SK-N-SH treated with all-trans-retinoic acid at 6 μM for 48 hours (cell line): ENCODE data around the gene PALLD.

Experiments
- ATAC-seq: fragments of 200-7000 bp; cut with Tn5 transposase; 3 replicates; pipeline ENCODE4 v1.9.1; 2020; ENCODE audit warnings: mild to moderate bottlenecking, moderate library complexity
- ARNTL ChIP-seq: fragments of 450-650 bp; formaldehyde crosslinking; IDR thresholded peaks from 2 replicates; pipeline ENCODE4 v1.5.0; 2020; ENCODE audit warnings: low read depth, mild to moderate bottlenecking, moderate library complexity, borderline replicate concordance
- BACH2 ChIP-seq: fragments of 250-450 bp; sonication (Bioruptor Pico); IDR thresholded peaks from 2 replicates; pipeline ENCODE4 v1.9.0; 2021; ENCODE audit warnings: mild to moderate bottlenecking, borderline replicate concordance
- CSDC2 ChIP-seq: fragments of 250-450 bp; sonication (Bioruptor Pico); IDR thresholded peaks from 2 replicates; pipeline ENCODE4 v1.5.0; 2020; ENCODE audit warnings: mild to moderate bottlenecking, moderate library complexity
- ESRRG ChIP-seq: fragments of 250-450 bp; sonication (Bioruptor Pico); IDR thresholded peaks from 2 replicates; pipeline ENCODE4 v1.6.1; 2021; ENCODE audit warnings: mild to moderate bottlenecking
- GLIS3 ChIP-seq: fragments of 250-450 bp; sonication (Bioruptor Pico); IDR thresholded peaks from 2 replicates; pipeline ENCODE4 v1.5.0; 2020; ENCODE audit warnings: mild to moderate bottlenecking, moderate library complexity
- ISL1 ChIP-seq: fragments of 250-450 bp; sonication (Bioruptor Pico); IDR thresholded peaks from 2 replicates; pipeline ENCODE4 v2.1.2; 2022; ENCODE audit warnings: mild to moderate bottlenecking, moderate library complexity
- OSR1 ChIP-seq: fragments of 250-450 bp; sonication (Bioruptor Pico); IDR thresholded peaks from 2 replicates; pipeline ENCODE4 v1.8.0; 2022; ENCODE audit warnings: moderate library complexity, mild to moderate bottlenecking, inconsistent platforms
- PPARA ChIP-seq: fragments of 250-450 bp; sonication (Bioruptor Pico); IDR thresholded peaks from 2 replicates; pipeline ENCODE4 v1.5.0; 2020; ENCODE audit warnings: mild to moderate bottlenecking, borderline replicate concordance
- RARB ChIP-seq: fragments of 250-450 bp; sonication (Bioruptor Pico); IDR thresholded peaks from 2 replicates; pipeline ENCODE4 v1.8.0; 2021; ENCODE audit warnings: mild to moderate bottlenecking, moderate library complexity
- SNAI2 ChIP-seq: fragments of 250-450 bp; sonication (Bioruptor Pico); IDR thresholded peaks from 2 replicates; pipeline ENCODE4 v1.5.0; 2020; ENCODE audit warnings: mild to moderate bottlenecking, moderate library complexity
- TCF4 ChIP-seq: fragments of 250-450 bp; sonication (Bioruptor Pico); IDR thresholded peaks from 2 replicates; pipeline ENCODE4 v1.8.0; 2021; ENCODE audit warnings: mild to moderate bottlenecking, moderate library complexity, borderline replicate concordance
- TOX ChIP-seq: fragments of 250-450 bp; sonication (Bioruptor Pico); IDR thresholded peaks from 2 replicates; pipeline ENCODE4 v1.8.0; 2021; ENCODE audit warnings: mild to moderate bottlenecking, moderate library complexity, borderline replicate concordance
- ZFP30 ChIP-seq: fragments of 450-650 bp; formaldehyde crosslinking; IDR thresholded peaks from 2 replicates; pipeline ENCODE4 v1.5.0; 2022; ENCODE audit warnings: mild to moderate bottlenecking, moderate library complexity
- ZNF565 ChIP-seq: fragments of 450-650 bp; formaldehyde crosslinking; conservative IDR thresholded peaks from 2 replicates; pipeline ENCODE4 v1.5.0; 2020; ENCODE audit warnings: low read depth, mild to moderate bottlenecking, moderate library complexity
- ZNF70 ChIP-seq: fragments of 450-650 bp; formaldehyde crosslinking; IDR thresholded peaks from 2 replicates; pipeline ENCODE4 v1.5.0; 2020; ENCODE audit warnings: mild to moderate bottlenecking, moderate library complexity
- ZNF8 ChIP-seq: fragments of 450-650 bp; formaldehyde crosslinking; IDR thresholded peaks from 2 replicates; pipeline ENCODE4 v1.5.0; 2020; ENCODE audit warnings: mild to moderate bottlenecking, moderate library complexity
- TF ChIP-seq, protein P1 (sequence below): fragments of 250-450 bp; sonication (Bioruptor Pico); IDR thresholded peaks from 2 replicates; pipeline ENCODE4 v1.5.0; 2020; ENCODE audit warnings: mild to moderate bottlenecking, moderate library complexity
- TF ChIP-seq, protein P2 (sequence below): fragments of 250-450 bp; sonication (Bioruptor Pico); IDR thresholded peaks from 2 replicates; pipeline ENCODE4 v1.8.0; 2021; ENCODE audit warnings: low read depth, mild to moderate bottlenecking, moderate library complexity, borderline replicate concordance
- TF ChIP-seq, protein P3 (sequence below): fragments of 250-450 bp; sonication (Bioruptor Pico); IDR thresholded peaks from 2 replicates; pipeline ENCODE4 v1.8.0; 2020; ENCODE audit warnings: mild to moderate bottlenecking, moderate library complexity, borderline replicate concordance
- TF ChIP-seq, protein P4 (sequence below): fragments of 250-450 bp; sonication (Bioruptor Pico); IDR thresholded peaks from 2 replicates; pipeline ENCODE4 v1.5.1; 2020; ENCODE audit warnings: low read depth, mild to moderate bottlenecking, moderate library complexity

PALLD gene

DNA sequence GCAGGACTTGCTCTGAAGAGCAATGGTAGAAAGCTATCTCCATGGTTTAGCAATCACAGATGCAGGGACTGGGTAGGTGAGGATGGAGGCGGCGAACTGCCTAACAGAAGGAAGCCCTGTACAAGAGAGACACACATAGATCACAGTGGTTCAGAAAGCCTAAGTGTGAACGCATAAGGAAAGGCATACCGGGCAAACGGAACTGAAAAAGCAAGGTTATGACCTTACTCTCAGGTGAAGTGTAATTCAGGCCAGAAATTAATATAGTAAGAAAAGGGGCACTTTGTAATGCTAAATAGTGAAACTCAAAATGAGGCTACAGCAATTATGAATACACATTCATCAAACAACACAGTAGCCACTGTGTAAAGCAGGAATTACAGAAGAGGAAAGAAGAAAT is 126.6 kb downstream of the PALLD start (continued):
- TF ChIP-seq, protein P1, sequence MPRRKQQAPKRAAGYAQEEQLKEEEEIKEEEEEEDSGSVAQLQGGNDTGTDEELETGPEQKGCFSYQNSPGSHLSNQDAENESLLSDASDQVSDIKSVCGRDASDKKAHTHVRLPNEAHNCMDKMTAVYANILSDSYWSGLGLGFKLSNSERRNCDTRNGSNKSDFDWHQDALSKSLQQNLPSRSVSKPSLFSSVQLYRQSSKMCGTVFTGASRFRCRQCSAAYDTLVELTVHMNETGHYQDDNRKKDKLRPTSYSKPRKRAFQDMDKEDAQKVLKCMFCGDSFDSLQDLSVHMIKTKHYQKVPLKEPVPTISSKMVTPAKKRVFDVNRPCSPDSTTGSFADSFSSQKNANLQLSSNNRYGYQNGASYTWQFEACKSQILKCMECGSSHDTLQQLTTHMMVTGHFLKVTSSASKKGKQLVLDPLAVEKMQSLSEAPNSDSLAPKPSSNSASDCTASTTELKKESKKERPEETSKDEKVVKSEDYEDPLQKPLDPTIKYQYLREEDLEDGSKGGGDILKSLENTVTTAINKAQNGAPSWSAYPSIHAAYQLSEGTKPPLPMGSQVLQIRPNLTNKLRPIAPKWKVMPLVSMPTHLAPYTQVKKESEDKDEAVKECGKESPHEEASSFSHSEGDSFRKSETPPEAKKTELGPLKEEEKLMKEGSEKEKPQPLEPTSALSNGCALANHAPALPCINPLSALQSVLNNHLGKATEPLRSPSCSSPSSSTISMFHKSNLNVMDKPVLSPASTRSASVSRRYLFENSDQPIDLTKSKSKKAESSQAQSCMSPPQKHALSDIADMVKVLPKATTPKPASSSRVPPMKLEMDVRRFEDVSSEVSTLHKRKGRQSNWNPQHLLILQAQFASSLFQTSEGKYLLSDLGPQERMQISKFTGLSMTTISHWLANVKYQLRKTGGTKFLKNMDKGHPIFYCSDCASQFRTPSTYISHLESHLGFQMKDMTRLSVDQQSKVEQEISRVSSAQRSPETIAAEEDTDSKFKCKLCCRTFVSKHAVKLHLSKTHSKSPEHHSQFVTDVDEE (CRISPR knock-in tag): no peak
- no peak for TF ChIP-seq ZNF8 (CRISPR knock-in tag)
- TF ChIP-seq, protein P2, sequence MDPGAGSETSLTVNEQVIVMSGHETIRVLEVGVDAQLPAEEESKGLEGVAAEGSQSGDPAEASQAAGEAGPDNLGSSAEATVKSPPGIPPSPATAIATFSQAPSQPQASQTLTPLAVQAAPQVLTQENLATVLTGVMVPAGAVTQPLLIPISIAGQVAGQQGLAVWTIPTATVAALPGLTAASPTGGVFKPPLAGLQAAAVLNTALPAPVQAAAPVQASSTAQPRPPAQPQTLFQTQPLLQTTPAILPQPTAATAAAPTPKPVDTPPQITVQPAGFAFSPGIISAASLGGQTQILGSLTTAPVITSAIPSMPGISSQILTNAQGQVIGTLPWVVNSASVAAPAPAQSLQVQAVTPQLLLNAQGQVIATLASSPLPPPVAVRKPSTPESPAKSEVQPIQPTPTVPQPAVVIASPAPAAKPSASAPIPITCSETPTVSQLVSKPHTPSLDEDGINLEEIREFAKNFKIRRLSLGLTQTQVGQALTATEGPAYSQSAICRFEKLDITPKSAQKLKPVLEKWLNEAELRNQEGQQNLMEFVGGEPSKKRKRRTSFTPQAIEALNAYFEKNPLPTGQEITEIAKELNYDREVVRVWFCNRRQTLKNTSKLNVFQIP: no peak
- no peak for TF ChIP-seq PPARA (CRISPR knock-in tag)
- no peak for TF ChIP-seq TOX
- TF ChIP-seq BACH2: no peak
- TF ChIP-seq ZFP30 (CRISPR knock-in tag): no peak
- no peak for TF ChIP-seq ESRRG (CRISPR knock-in tag)
- TF ChIP-seq, protein P3, sequence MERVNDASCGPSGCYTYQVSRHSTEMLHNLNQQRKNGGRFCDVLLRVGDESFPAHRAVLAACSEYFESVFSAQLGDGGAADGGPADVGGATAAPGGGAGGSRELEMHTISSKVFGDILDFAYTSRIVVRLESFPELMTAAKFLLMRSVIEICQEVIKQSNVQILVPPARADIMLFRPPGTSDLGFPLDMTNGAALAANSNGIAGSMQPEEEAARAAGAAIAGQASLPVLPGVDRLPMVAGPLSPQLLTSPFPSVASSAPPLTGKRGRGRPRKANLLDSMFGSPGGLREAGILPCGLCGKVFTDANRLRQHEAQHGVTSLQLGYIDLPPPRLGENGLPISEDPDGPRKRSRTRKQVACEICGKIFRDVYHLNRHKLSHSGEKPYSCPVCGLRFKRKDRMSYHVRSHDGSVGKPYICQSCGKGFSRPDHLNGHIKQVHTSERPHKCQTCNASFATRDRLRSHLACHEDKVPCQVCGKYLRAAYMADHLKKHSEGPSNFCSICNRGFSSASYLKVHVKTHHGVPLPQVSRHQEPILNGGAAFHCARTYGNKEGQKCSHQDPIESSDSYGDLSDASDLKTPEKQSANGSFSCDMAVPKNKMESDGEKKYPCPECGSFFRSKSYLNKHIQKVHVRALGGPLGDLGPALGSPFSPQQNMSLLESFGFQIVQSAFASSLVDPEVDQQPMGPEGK: no peak
- TF ChIP-seq RARB (CRISPR knock-in tag): no peak
- TF ChIP-seq TCF4 (CRISPR knock-in tag): no peak
- TF ChIP-seq ZNF565 (CRISPR knock-in tag): no peak
- TF ChIP-seq, all 23 proteins: peak for 0

DNA sequence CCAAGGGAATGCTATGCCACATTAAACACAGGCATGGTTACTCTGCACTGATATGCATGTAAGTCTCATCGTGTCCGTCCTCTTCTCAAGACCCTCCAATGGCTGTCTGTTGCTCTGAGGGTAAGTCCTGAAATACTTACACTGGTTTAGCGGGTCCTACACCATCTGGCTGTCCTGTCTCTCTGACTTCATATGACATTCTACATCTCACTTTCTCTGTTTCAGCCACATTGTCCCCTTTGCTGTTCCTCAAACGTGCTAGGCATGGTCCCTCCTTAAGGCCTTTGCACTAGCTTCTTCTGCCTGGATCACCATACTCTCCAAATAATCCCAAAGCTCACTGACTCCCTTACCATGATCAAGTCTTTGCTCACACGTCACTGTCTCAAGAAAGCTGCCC is 131.4 kb downstream of the PALLD start:
- TF ChIP-seq SNAI2 (CRISPR knock-in tag) (no peak), ZNF565 (CRISPR knock-in tag) (no peak), CSDC2 (no peak), GLIS3 (CRISPR knock-in tag) (no peak), OSR1 (CRISPR knock-in tag) (no peak)
- TF ChIP-seq, protein P4, sequence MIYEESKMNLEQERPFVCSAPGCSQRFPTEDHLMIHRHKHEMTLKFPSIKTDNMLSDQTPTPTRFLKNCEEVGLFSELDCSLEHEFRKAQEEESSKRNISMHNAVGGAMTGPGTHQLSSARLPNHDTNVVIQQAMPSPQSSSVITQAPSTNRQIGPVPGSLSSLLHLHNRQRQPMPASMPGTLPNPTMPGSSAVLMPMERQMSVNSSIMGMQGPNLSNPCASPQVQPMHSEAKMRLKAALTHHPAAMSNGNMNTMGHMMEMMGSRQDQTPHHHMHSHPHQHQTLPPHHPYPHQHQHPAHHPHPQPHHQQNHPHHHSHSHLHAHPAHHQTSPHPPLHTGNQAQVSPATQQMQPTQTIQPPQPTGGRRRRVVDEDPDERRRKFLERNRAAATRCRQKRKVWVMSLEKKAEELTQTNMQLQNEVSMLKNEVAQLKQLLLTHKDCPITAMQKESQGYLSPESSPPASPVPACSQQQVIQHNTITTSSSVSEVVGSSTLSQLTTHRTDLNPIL (CRISPR knock-in tag): no peak
- no peak for ATAC-seq

DNA sequence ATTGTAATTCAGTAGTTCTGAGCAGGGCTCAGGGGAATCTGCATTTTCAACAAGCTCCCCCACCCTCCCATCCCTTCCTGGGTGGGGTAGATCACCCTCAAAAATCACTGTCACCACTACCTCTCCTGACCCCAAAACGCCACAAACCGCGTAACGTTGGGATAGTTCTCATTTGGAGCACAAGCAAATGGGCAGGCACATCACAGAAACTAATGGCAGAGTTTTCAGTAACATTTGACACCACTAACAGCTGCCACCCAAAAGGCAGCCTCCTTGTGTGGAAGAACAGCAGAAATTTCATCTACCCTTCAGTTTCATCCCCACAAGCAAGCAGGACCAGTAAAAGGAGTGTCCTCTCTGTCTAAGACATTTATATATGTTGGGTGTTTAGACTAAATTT is 132.7 kb downstream of the PALLD start:
- TF ChIP-seq OSR1 (CRISPR knock-in tag): no peak
- TF ChIP-seq, protein P3: no peak
- no peak for ATAC-seq

DNA sequence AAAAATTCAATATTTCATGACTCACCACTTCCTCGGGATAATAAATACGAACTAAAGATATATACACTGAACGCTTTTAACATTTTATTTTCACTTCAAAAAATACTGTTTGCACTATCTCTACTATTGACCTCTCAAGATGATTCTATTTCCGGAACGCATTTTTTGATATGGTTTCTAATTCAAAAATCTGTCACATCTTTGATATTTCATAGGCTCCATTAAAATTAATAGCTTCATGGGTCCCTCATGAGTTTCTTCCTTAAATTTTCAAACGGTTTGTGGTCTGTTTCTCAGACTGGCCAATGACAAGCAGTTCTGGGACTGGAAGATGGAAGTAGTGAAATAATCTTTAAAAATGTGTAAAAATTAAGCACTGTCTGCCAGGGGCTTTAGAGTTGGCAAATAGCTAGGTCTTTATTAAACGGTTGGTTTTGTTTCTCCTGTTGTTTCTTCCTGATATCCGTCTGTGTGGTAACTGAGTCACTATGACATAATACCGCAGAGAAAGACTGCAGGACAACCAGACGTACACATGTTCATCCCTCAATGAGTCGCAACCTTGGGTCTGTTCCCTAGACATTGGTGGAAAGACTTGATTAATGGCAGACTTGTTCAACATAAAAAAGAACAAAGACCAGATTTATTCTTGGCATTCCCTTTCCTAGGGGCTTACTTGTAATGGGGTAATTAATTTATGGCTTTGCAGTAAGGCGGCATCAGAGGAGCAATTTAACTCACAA is 133.8 kb downstream of the PALLD start:
- TF ChIP-seq, protein P3: 0 out of 2 replicates have a peak, but pooled peaks have one; percentile 38
- TF ChIP-seq, protein P2: no peak
- TF ChIP-seq ISL1 (CRISPR knock-in tag) (peak; percentile 34; the same call in 1 of the 2 replicates), ARNTL (CRISPR knock-in tag) (no peak), ZNF70 (no peak)
- peak; percentile 29 for ATAC-seq
